Stimulated activated CD4-positive, alpha-beta T cell treated with anti-CD3 and anti-CD28 coated beads, Interleukin-4, amount 100 ng/mL, for 24 hours (primary cell): ENCODE measurements around the gene SMIM36.
"Not testable (repeated sequence)": the region's sequence is repeated elsewhere in the genome, so short reads cannot be mapped to it uniquely, and the experiment has no call there.

Experiments
- DNase-seq: peaks from one replicate; pipeline ENCODE4 v3.0.0-alpha.2; 2020

Gene SMIM36

GRCh38 chr17:55453839-55454557 lies 57.3 kb downstream of the SMIM36 start:
- DNase-seq, result no peak

GRCh38 chr17:55452139-55452790 lies 59.0 kb downstream of the SMIM36 start:
- DNase-seq, result no peak

DNA sequence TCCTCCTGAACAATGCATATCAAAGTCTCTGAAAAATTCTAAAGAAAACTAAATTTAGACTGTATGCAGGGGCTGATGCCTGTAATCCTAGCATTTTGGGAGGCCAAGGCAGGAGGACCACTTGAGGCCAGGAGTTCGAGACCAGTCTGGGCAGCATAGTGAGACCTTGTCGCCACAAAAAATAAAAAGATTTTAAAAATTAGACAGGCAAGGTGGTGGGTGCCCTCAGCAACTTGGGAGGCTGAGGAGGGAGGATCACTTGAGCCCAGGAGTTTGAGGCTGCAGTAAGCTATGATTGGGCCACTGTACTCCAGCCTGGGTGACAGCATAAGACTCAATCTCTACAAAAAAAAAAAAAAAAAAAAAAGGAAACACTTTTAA lies 59.5 kb downstream of the SMIM36 start:
- DNase-seq, result no peak

- DNase-seq, result no peak
Measured at GRCh38 chr17:55451203-55451641, 60.0 kb downstream of the SMIM36 start.

- no peak for DNase-seq
Measured at GRCh38 chr17:55450232-55450825, 60.9 kb downstream of the SMIM36 start.

DNA sequence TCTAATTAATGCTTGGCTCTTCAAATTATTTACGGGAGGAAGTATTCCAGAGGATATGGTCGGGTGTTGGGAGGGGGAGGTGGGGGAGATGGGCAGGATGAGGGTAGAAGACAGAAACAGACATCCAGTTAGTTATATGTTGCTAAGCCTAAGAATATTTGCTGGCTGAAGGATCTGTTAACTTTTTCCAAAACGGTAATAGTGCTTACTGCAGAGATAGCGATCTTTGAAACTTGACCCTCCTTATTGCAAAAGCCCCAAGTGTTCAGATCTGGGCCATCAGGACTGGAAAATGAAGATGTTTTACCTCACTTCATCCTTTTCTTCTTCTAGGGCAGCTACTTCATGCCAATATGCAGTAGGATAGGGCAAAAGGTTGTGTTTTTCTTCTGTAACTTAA lies 62.6 kb downstream of the SMIM36 start:
- no peak for DNase-seq

DNA sequence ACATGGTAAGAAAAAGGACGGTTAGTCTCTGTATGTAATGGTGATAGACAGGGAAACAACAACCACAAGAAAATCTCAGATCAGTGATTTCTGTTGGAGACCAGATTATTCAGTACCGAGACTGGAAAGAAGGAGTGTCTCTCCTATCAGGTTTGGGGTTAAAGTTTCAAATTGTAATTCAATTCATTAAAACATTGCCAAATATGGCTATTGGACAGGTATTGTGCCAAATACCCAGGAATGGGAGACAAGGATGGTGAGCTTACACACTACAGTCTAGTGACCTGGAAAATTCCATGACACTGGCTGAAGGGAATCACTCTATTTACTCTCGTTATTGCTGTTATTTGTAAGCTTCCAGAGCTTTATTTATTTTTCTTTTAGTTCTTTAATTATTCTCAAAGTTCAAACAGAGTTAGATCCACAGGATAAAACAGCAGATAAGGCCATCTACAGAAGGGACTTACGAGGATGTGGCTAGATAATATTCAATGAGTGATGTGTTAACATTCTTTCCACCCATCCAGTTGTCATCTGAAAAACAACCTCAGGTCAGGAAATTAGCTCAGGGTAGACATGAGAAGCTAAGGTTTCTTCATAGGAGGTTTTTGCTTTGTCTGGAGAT lies 64.6 kb downstream of the SMIM36 start:
- no peak for DNase-seq

DNA sequence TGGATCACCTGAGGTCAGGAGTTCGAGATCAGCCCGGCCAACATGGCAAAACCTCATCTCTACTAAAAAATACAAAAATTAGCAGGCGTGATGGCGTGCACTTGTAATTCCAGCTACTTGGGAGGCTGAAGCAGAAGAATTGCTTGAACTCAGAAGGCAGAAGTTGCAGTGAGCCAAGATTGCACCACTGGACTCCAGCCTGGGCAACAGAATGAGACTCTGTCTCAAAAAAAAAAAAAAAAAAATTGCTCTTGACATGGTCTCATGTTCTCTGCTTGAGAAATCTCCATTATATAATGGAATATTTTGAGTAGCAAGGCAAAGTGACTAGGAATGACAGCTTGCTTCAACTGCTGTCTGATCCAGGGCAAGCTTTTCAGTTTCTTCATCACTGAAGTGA lies 65.2 kb downstream of the SMIM36 start:
- DNase-seq, result not testable (repeated sequence)

- DNase-seq, result no peak
Measured at GRCh38 chr17:55444471-55445441, 66.5 kb downstream of the SMIM36 start.

DNA sequence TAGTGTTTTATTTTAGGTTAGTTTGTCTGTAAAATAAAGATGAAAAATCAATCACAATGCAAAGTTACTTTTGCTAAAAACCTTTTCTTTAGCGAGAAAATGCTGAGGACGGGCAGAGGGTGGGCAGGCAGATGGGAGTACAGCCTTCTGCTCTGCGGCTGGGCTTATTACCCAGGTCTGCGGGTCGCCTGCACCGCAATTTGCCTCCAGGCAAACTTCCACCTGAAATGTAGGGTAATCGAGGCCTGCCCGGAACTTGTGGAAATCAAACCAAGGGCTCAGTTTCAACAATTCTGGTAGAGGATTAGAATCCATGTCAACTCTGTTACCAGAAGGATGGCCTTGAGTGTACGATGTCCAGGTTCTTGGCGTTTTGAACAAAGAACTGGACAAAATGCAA lies 67.3 kb downstream of the SMIM36 start:
- DNase-seq, result no peak

DNA sequence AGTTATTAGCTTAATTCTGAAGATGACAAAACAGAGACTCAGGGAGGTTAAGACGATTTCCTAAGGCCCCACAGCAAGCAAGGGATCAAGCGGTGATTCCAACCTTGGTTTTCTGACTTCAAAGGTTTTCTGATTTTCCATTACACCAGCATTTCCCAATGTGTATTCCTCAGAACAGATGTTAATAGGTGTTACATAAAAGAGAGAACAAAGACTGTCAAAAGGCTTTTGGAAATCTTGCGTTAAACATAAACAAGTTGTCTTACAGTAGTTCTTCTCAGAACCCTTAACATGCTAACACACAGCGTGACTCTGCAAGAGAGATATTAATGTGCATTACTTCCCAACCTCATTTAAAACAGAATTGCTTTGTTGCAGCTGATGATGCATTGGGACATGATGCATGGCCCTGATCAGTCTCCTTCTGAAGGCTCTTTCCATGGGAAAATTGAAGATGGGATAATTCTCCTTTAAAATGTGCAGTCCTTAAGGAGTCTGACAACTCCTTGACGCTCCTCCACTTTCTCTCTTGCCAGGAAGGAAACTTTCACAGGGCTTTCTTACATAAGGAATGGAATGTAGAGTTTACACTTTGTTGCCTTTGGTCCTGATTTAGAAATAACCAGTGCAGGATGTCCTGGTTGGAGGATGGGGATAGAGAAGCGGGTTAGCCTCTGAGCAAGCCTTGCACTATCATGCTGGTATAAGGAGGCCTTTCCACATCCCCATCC lies 68.1 kb downstream of the SMIM36 start:
- no peak for DNase-seq

GRCh38 chr17:55442462-55442861 lies 68.8 kb downstream of the SMIM36 start:
- DNase-seq, result no peak

GRCh38 chr17:55441544-55441943 lies 69.7 kb downstream of the SMIM36 start:
- DNase-seq, result no peak

DNA sequence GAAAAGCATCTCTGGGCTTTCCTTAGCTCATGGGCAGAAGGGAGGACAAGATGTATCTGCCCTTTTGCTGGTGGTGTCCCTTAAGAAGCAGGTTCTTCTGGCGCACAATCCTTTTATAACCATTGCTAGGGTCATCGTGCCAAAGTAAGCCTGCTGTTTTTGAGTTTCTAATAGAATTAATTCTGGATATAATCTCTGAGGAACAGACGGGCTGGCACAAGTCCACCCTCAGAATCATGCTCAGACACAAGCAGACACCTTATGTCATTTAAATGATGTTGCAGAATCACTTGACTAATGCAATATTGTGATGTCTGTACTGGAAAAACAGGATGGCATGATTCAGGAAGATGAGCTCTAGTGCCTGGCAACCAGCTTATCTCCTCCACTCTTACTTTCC lies 70.9 kb downstream of the SMIM36 start:
- no peak for DNase-seq

DNA sequence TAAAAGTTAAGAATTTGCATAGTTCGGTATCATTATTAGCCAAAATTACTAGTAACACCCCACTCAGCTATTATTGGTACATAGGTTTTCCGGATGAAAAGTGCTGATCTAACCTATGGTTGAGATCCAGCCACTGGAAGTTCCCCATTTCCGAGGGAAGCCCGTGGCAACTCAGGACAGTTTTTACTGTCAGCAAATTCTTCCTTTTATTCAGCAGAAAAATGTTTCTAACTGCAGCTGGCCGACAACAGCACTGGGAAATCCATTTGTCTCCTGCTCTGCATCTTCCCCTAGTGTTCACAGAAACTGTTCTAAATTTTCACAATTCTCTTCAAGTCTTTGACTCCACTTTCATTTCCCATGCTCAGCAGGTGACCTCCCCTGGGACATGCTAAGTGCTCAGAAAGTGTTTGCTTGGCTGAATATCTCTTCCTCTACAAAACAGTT lies 74.1 kb downstream of the SMIM36 start:
- no peak for DNase-seq

DNA sequence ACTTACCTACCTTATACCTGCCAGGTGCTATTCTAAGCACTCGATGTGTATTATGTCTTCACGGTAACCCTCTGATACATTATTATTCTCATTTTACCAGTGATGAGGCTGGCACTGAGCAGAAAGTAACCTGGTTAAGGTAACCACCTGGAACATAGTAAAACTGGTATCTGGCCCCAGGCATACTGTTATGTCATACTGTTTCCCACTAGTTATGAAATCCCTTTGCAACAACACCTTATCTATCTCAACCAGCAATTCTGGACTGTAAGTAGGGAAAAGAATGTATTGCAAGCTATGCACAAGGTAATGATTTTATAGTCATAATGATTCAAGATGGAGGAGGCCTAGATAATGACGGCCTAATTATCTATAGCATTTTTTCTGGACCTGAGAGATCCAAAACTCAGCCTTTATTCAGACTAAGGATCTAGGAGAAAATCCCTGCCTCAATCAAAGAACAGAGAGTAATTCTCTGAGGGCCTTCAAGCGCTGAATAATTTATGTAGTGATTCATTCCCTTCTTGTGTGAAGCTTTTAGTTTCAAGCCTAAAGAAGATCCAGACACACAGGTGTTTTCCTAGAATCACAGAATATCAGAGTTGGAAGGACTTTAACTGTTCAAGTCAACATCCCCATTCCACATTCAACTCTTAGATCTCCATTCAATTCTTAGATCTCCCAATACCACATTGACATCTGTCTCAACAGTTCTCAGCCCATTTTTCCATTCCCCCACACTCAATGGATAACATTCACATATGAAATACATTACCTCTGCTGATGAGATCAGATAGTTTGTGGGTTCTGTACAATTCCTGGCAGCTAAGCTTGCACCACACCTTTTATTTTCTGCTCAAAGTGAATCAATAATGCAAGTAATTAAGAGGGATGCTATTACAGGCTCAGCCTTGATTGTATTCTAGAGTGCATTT lies 74.8 kb downstream of the SMIM36 start:
- DNase-seq, result no peak

GRCh38 chr17:55435408-55435807 lies 75.8 kb downstream of the SMIM36 start:
- no peak for DNase-seq

DNA sequence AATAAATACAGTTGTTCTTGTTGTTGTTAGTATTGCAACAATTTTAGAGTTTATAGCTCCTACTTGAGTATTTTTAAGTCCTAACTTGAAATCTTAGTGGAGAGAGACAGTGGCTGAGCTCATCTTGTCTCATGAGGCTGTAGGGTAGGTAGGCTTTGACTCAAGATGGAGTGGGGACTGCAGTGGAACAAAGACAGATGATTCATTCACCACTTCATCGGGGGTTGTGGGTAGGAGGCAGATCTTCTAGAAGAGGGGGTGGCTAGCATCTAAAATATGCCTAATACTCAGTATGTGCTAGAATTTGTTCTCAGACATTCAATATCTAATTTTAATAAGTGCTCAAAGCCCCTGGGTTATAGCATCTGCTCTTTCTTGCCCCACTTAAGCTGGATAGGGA lies 76.5 kb downstream of the SMIM36 start:
- DNase-seq, result peak; percentile 24

- no peak for DNase-seq
Measured at GRCh38 chr17:55433629-55434422, 77.4 kb downstream of the SMIM36 start.
